HepG2 (cell line): ENCODE results near the gene LSMEM2. TPM values are rescaled to one million over a fixed set of nuclear protein-coding genes. Genes with fewer than 3 reads are reported as not detected.
A peak's percentile ranks its signal among the peaks of the same experiment; 100 is the strongest.

Source experiments
- ADNP ChIP-seq: sonication (generic); formaldehyde crosslinking; IDR thresholded peaks from 2 replicates; pipeline ENCODE4 v1.4.0; 2020; ENCODE audit warnings: missing genetic modification reagents
- AHR ChIP-seq: IDR thresholded peaks from 2 replicates; pipeline ENCODE4 v1.6.1; 2018; ENCODE audit warnings: missing genetic modification reagents, missing compliant biosample characterization
- IKZF1 ChIP-seq: fragments of 450-650 bp; IDR thresholded peaks from 2 replicates; pipeline ENCODE4 v1.7.1; 2016
- PHF8 ChIP-seq: sonication (generic); formaldehyde crosslinking; IDR thresholded peaks from 2 replicates; pipeline ENCODE4 v1.5.0; 2020; ENCODE audit warnings: missing genetic modification reagents
- SALL1 ChIP-seq: sonication (generic); formaldehyde crosslinking; IDR thresholded peaks from 2 replicates; pipeline ENCODE4 v1.8.0; 2022; ENCODE audit warnings: mild to moderate bottlenecking, missing genetic modification reagents
- TCF12 ChIP-seq, 2 experiments: fragments of 450-650 bp in 1 of 2; sonication (generic) in 1 of 2; formaldehyde crosslinking in 1 of 2; IDR thresholded peaks; 2 replicates each; pipeline versions ENCODE4 v1.6.1 to v1.8.0; 2017 to 2022; ENCODE audit warnings: antibody characterized with exemption in 1 of 2, mild to moderate bottlenecking in 1 of 2, missing genetic modification reagents in 1 of 2, moderate library complexity in 1 of 2
- ZBTB34 ChIP-seq: sonication (generic); formaldehyde crosslinking; IDR thresholded peaks from 2 replicates; pipeline ENCODE4 v1.8.0; 2022; ENCODE audit warnings: mild to moderate bottlenecking, missing genetic modification reagents
- ZNF232 ChIP-seq: sonication (generic); formaldehyde crosslinking; IDR thresholded peaks from 2 replicates; pipeline ENCODE4 v1.4.0; 2020; ENCODE audit warnings: missing genetic modification reagents, borderline replicate concordance
- ZNF572 ChIP-seq: sonication (generic); formaldehyde crosslinking; IDR thresholded peaks from 2 replicates; pipeline ENCODE4 v1.5.1; 2020; ENCODE audit warnings: mild to moderate bottlenecking, missing genetic modification reagents
- ZNF776 ChIP-seq: sonication (generic); formaldehyde crosslinking; IDR thresholded peaks from 2 replicates; pipeline ENCODE4 v1.4.0; 2020; ENCODE audit warnings: mild to moderate bottlenecking, missing genetic modification reagents
- polyA plus RNA-seq, 8 experiments: library from polyadenylated mRNA; depleted of rRNA in 3 of 8; stranded (reverse) in 7 of 8; unstranded in 1 of 8; fragments of >200 nt; fragmentation: Illumina TruSeq in 4 of 8; extraction: Trizol in 4 of 8; gene quantifications; 2 replicates each; pipeline versions ENCODE4 v1.2.1 to v1.2.3, GENCODE V29; 2011 to 2016; ENCODE audit warnings: low read depth in 4 of 8, missing spikeins in 1 of 8, mixed read lengths in 1 of 8; ENCODE audit not compliant: insufficient read depth in 1 of 8
- total RNA-seq, 5 experiments: library from RNA; depleted of rRNA; stranded (reverse); fragments of >200 nt; fragmentation: Illumina TruSeq; extraction: Trizol; gene quantifications; 2 replicates each; pipeline ENCODE4 v1.2.3, GENCODE V29; 2016; ENCODE audit warnings: low read depth in 1 of 5
- TF ChIP-seq, protein P1 (sequence below), 2 experiments: sonication (generic) in 1 of 2; formaldehyde crosslinking in 1 of 2; IDR thresholded peaks; 2 replicates each; pipeline versions ENCODE4 v1.6.1 to v1.9.0; 2014 to 2022; ENCODE audit warnings: antibody characterized with exemption in 1 of 2, borderline replicate concordance in 1 of 2, inconsistent platforms in 1 of 2, low read depth in 1 of 2, missing genetic modification reagents in 1 of 2
- TF ChIP-seq, protein P2 (sequence below): sonication (generic); formaldehyde crosslinking; IDR thresholded peaks from 2 replicates; pipeline ENCODE4 v1.4.0; 2020; ENCODE audit warnings: missing genetic modification reagents
- TF ChIP-seq, protein P3 (sequence below): sonication (generic); formaldehyde crosslinking; IDR thresholded peaks from 2 replicates; pipeline ENCODE4 v1.8.0; 2022; ENCODE audit warnings: mild to moderate bottlenecking, missing genetic modification reagents, borderline replicate concordance
- TF ChIP-seq, protein P4 (sequence below): sonication (generic); formaldehyde crosslinking; IDR thresholded peaks from 2 replicates; pipeline ENCODE4 v1.4.0; 2020; ENCODE audit warnings: mild to moderate bottlenecking, missing genetic modification reagents

LSMEM2 gene
- total and polyA plus RNA-seq, 2 of the 13 experiments (the other 11 are each of a cell fraction or from before 2014, with no cell fraction given) = 0.07 to 0.41 TPM

- TF ChIP-seq, protein P1, sequence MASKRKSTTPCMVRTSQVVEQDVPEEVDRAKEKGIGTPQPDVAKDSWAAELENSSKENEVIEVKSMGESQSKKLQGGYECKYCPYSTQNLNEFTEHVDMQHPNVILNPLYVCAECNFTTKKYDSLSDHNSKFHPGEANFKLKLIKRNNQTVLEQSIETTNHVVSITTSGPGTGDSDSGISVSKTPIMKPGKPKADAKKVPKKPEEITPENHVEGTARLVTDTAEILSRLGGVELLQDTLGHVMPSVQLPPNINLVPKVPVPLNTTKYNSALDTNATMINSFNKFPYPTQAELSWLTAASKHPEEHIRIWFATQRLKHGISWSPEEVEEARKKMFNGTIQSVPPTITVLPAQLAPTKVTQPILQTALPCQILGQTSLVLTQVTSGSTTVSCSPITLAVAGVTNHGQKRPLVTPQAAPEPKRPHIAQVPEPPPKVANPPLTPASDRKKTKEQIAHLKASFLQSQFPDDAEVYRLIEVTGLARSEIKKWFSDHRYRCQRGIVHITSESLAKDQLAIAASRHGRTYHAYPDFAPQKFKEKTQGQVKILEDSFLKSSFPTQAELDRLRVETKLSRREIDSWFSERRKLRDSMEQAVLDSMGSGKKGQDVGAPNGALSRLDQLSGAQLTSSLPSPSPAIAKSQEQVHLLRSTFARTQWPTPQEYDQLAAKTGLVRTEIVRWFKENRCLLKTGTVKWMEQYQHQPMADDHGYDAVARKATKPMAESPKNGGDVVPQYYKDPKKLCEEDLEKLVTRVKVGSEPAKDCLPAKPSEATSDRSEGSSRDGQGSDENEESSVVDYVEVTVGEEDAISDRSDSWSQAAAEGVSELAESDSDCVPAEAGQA (IDR thresholded peaks at IDR 0.05; ENCODE audit: low read depth) = no peak
- TF ChIP-seq, protein P1 (CRISPR knock-in tag; IDR thresholded peaks at IDR 0.05; ENCODE audit: borderline replicate concordance) = no peak; the same call in 1 of the 2 replicates
- TF ChIP-seq IKZF1 (no peak), PHF8 (CRISPR knock-in tag) (peak; percentile 82), ZNF776 (CRISPR knock-in tag) (0 out of 2 replicates have a peak, but pooled peaks have one; percentile 31), AHR (CRISPR knock-in tag) (no peak), SALL1 (peak; percentile 69), ZNF572 (no peak), ADNP (CRISPR knock-in tag) (no peak), ZNF232 (CRISPR knock-in tag) (0 out of 2 replicates have a peak, but pooled peaks have one; percentile 40), ZBTB34 (CRISPR knock-in tag) (peak; percentile 65; the same call in 1 of the 2 replicates), TCF12 (IDR thresholded peaks at IDR 0.05) (no peak), TCF12 (CRISPR knock-in tag; IDR thresholded peaks at IDR 0.05) (peak; percentile 95)
- TF ChIP-seq, protein P2, sequence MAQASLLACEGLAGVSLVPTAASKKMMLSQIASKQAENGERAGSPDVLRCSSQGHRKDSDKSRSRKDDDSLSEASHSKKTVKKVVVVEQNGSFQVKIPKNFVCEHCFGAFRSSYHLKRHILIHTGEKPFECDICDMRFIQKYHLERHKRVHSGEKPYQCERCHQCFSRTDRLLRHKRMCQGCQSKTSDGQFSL (CRISPR knock-in tag) = peak; percentile 79; the same call in 1 of the 2 replicates
- TF ChIP-seq, protein P3, sequence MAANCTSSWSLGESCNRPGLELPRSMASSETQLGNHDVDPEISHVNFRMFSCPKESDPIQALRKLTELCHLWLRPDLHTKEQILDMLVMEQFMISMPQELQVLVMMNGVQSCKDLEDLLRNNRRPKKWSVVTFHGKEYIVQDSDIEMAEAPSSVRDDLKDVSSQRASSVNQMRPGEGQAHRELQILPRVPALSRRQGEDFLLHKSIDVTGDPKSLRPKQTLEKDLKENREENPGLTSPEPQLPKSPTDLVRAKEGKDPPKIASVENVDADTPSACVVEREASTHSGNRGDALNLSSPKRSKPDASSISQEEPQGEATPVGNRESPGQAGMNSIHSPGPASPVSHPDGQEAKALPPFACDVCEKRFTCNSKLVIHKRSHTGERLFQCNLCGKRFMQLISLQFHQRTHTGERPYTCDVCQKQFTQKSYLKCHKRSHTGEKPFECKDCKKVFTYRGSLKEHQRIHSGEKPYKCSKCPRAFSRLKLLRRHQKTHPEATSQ (CRISPR knock-in tag) = peak; percentile 67; the same call in 1 of the 2 replicates
- TF ChIP-seq, protein P4, sequence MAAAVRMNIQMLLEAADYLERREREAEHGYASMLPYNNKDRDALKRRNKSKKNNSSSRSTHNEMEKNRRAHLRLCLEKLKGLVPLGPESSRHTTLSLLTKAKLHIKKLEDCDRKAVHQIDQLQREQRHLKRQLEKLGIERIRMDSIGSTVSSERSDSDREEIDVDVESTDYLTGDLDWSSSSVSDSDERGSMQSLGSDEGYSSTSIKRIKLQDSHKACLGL (CRISPR knock-in tag) = 0 out of 2 replicates have a peak, but pooled peaks have one; percentile 20
Observed at GRCh38 chr3:50260027-50260941, 18.6 kb upstream of the LSMEM2 start (continued).
